ENCODE results near the gene CHST2.
"Not testable (repeated sequence)": the region's sequence is repeated elsewhere in the genome, so short reads cannot be mapped to it uniquely, and the experiment has no call there.

The CHST2 gene, protein sequence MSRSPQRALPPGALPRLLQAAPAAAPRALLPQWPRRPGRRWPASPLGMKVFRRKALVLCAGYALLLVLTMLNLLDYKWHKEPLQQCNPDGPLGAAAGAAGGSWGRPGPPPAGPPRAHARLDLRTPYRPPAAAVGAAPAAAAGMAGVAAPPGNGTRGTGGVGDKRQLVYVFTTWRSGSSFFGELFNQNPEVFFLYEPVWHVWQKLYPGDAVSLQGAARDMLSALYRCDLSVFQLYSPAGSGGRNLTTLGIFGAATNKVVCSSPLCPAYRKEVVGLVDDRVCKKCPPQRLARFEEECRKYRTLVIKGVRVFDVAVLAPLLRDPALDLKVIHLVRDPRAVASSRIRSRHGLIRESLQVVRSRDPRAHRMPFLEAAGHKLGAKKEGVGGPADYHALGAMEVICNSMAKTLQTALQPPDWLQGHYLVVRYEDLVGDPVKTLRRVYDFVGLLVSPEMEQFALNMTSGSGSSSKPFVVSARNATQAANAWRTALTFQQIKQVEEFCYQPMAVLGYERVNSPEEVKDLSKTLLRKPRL

DNA sequence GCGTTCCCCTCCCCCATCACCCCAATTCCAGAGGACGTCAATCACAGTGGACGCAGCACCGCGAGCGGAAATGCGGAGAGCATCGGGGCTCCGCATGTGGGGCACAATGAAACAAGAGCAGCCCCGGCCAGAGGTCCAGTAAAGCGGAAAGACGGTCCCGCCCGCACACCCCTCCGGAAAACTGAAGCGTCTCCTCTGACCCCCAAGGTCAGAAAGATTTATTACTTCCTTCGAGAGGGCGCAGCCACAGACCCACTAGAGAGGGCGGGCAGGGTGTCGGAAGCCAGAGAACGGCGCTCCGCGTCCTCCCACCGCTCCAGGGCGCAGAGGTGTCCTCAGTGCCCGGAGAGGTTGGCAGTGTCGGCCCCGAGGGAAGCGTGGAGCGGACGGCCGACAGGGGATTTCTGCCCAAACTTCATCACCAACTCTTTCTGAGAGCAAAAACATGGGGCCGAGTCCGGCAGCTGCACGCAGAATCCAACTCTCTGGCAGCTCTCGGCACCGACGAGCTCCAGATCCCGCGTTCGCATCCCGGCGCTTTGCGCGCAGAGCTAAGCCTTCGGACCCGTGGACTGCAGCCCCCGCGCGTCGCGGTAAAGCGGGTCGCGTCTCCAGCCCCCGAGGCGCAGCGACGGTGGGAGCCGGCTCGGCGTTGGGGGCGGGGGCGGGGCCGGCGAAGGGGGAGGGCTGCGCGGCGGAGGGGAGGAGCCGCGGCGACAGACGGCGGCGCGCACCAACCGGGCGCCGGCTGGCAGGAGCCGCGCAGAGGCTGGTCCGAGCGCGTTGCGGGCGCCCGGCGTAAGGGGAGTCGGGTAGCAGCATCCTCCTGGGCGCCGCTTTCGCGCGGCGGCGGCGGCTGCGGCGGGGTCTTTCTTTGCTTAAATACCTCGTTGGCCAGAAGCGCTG lies at the start of gene CHST2:
CHST2 (plus strand) TSS at position 763 of the 906 bp plus-strand sequence. CDS start 1,046 bp downstream, outside the sequence.
- peak within 1 kb of the TSS; percentile 91 for H3K4me3 ChIP-seq (ENCODE audit: low read length)
- peaks cover 3% of the 10 kb centered on the region for H3K27me3 ChIP-seq (ENCODE audit: insufficient read depth, low read length)
- peak within 1 kb of the TSS; percentile 95 for H2AFZ ChIP-seq (ENCODE audit: low read depth, low read length)
- H3K36me3 ChIP-seq (ENCODE audit: insufficient read depth, low read length): peaks cover 6% of the 10 kb centered on the region
- peaks cover 2% of the 10 kb centered on the region for H3K4me1 ChIP-seq (ENCODE audit: insufficient read depth, low read length)
- H3K9me3 ChIP-seq (ENCODE audit: low read length): peaks cover 6% of the 10 kb centered on the region

DNA sequence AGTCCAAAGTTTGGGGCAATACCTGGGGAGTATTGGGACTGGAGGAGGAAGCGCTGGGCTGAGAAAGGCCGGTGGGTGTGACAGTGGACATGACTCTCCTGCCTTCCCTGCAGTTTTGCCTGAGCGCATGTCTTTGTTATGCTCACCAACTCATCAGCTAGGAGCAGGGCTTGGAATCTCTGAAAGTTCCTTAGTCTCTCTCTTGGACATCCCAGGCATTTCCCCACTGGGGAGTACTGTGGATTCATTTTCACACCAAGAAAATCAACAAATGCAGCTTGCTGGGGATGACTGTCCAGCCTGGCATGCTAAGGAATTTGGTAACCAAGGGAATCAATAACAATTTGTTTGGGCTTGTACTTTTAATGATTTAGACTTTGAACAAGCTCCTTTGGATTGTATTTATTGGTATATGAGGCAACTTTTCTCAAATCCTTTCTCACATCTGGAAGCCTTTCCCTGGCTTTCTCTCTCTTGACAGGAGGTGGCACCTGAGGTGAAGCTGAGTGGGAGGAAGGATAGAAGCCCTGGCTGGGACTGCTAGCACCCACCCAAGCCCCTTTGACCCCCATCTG lies 48.5 kb upstream of the CHST2 start:
- Histone ChIP-seq H3K4me3 (ENCODE audit: low read length) (no peak overlapping the region), H3K4me1 (ENCODE audit: insufficient read depth, low read length) (peaks cover 7% of the 10 kb centered on the region), H3K36me3 (ENCODE audit: insufficient read depth, low read length) (no peaks in the 10 kb centered on the region), H2AFZ (ENCODE audit: low read depth, low read length) (no peak overlapping the region), H3K27me3 (ENCODE audit: insufficient read depth, low read length) (no peaks in the 10 kb centered on the region), H3K9me3 (ENCODE audit: low read length) (no peaks in the 10 kb centered on the region)

DNA sequence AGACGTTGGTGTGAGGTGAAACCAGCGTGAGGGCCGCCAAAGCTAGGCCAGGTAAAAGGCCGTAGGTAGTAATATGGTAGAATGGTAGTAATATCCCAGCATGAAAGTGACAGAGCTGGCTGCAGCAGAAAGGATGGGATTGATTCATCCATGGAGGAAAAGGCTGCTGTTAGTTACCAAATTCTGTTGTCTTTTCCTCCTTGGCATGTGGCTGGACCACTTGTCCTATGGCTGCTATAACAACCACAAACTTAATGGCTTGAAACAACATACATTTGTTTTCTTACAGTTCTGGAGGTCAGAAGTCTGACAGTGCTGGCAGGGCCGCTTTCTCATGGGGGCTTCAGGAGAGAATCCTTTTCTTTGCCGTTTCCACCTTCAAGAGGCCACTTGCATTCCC lies 47.8 kb upstream of the CHST2 start:
- Histone ChIP-seq H2AFZ (ENCODE audit: low read depth, low read length) (no peak overlapping the region), H3K27me3 (ENCODE audit: insufficient read depth, low read length) (no peaks in the 10 kb centered on the region), H3K4me3 (ENCODE audit: low read length) (no peak overlapping the region), H3K9me3 (ENCODE audit: low read length) (no peaks in the 10 kb centered on the region), H3K36me3 (ENCODE audit: insufficient read depth, low read length) (no peaks in the 10 kb centered on the region), H3K4me1 (ENCODE audit: insufficient read depth, low read length) (peaks cover 7% of the 10 kb centered on the region)

DNA sequence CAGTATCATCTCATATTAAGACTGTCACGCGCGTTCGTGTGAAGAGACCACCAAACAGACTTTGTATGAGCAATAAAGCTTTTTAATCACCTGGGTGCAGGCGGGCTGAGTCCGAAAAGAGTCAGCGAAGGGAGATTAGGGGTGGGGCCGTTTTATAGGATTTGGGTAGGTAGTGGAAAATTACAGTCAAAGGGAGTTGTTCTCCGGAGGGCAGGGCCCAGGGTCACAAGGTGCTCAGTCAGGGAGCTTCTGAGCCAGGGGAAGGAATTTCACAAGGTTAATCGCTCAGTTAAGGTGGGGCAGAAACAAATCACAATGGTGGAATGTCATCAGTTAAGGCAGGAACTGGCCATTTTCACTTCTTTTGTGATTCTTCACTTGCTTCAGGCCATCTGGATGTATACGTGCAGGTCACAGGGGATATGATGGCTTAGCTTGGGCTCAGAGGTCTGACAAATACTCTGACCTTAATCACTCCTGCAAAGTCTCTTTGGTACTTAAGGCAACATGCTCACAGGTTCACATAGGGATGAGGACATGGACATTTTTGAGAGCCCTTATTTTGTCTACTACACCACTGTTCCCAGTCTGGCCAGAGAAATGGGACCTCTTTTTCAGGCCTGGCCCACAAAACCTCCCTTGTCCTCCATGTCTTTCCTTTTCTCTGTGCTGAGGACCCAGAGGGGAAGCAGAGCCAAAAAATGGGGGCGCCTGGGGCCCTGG lies 47.1 kb upstream of the CHST2 start:
- H2AFZ ChIP-seq (ENCODE audit: low read depth, low read length); H3K4me1 ChIP-seq (ENCODE audit: insufficient read depth, low read length); H3K4me3 ChIP-seq (ENCODE audit: low read length); H3K36me3 ChIP-seq (ENCODE audit: insufficient read depth, low read length); H3K9me3 ChIP-seq (ENCODE audit: low read length); H3K27me3 ChIP-seq (ENCODE audit: insufficient read depth, low read length): not testable (repeated sequence)

DNA sequence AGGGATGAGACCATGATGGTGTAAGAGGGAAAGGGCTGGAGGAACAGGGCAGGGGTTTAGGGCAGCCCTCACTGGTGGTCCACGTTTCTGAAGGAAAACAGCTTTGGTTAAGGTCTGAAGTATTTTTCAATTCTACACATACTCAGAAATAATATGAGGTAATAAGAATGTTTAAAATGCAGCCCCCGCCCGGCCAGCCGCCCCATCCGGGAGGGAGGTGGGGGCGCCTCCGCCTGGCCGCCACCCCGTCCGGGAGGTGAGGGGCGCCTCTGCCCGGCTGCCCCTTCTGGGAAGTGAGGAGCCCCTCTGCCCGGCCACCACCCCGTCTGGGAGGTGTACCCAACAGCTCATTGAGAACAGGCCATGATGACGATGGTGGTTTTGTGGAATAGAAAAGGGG lies 46.0 kb upstream of the CHST2 start:
- not testable (repeated sequence) for H3K36me3 ChIP-seq (ENCODE audit: insufficient read depth, low read length); H3K27me3 ChIP-seq (ENCODE audit: insufficient read depth, low read length); H3K4me1 ChIP-seq (ENCODE audit: insufficient read depth, low read length); H3K9me3 ChIP-seq (ENCODE audit: low read length); H2AFZ ChIP-seq (ENCODE audit: low read depth, low read length); H3K4me3 ChIP-seq (ENCODE audit: low read length)

DNA sequence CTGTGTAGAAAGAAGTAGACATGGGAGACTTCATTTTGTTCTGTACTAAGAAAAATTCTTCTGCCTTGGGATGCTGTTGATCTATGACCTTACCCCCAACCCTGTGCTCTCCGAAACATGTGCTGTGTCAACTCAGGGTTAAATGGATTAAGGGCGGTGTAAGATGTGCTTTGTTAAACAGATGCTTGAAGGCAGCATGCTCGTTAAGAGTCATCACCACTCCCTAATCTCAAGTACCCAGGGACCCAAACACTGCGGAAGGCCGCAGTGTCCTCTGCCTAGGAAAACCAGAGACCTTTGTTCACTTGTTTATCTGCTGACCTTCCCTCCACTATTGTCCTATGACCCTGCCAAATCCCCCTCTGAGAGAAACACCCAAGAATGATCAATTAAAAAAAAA lies 45.6 kb upstream of the CHST2 start:
- H3K4me3 ChIP-seq (ENCODE audit: low read length); H2AFZ ChIP-seq (ENCODE audit: low read depth, low read length); H3K4me1 ChIP-seq (ENCODE audit: insufficient read depth, low read length); H3K9me3 ChIP-seq (ENCODE audit: low read length); H3K27me3 ChIP-seq (ENCODE audit: insufficient read depth, low read length); H3K36me3 ChIP-seq (ENCODE audit: insufficient read depth, low read length): not testable (repeated sequence)

DNA sequence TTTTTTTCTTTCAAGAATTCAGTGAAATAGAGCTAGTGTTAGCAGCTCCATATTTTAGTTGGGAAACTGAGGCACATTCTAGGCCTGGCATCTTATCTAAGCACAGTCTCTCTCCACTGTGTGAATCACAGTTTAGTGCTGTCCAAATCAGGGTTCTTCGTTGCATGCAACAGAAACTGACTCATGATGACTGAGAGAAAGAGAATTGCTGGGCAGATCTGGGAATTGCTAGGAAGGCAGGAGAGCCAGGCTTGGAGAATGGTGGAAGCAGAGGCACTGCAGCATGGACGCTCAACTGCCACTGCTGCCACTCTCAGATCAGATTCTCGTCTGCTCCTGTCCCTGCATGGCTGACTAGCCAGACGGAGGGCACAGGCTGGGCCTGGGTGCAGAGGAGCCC lies 40.7 kb upstream of the CHST2 start:
- Histone ChIP-seq H3K4me3 (ENCODE audit: low read length) (no peak overlapping the region), H3K4me1 (ENCODE audit: insufficient read depth, low read length) (peaks cover 11% of the 10 kb centered on the region), H2AFZ (ENCODE audit: low read depth, low read length) (no peak overlapping the region), H3K36me3 (ENCODE audit: insufficient read depth, low read length) (no peaks in the 10 kb centered on the region), H3K27me3 (ENCODE audit: insufficient read depth, low read length) (no peaks in the 10 kb centered on the region), H3K9me3 (ENCODE audit: low read length) (peaks cover under 1% of the 10 kb centered on the region)

DNA sequence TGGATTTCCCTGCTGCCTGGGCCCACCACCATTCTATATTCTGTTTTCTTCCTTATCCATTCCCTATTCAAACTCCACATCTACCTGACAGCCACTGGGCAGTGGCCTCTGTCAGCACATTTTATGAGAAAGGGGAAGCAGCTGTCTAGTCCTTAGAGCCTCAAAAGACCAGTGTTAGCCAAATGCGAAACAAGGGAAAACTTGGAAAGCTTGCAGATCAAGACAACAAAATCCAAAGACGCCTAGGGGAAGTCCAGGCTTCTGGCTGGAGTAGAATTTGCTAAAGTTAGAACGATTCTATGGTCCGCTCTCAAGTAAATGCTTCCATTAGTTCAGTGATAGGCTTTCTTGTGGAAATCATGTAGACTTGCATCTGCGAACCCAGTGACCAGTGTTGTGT lies 39.4 kb upstream of the CHST2 start:
- H3K36me3 ChIP-seq (ENCODE audit: insufficient read depth, low read length): no peaks in the 10 kb centered on the region
- H3K4me1 ChIP-seq (ENCODE audit: insufficient read depth, low read length): peaks cover 11% of the 10 kb centered on the region
- peaks cover 3% of the 10 kb centered on the region for H3K9me3 ChIP-seq (ENCODE audit: low read length)
- no peaks in the 10 kb centered on the region for H3K27me3 ChIP-seq (ENCODE audit: insufficient read depth, low read length)
- H2AFZ ChIP-seq (ENCODE audit: low read depth, low read length): no peak overlapping the region
- no peak overlapping the region for H3K4me3 ChIP-seq (ENCODE audit: low read length)

DNA sequence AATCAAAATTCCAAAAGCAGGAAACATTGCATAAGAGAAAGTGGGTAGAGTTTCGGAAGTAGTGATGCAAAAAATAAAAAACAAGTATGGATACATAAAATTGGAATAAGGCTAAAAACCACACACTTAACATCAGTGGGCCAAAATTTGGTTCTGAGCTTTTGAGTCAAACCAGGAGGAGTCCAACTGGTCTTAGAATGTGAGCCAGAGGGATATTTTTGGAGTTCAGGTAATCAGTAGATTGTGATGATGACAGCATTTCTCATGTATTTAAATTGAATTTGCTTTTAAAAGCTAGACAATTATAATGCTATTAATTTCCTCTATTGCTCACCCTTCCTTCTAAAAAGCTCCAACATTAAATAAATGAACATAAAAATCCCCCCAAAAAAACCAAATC lies 38.2 kb upstream of the CHST2 start:
- peaks cover 3% of the 10 kb centered on the region for H3K9me3 ChIP-seq (ENCODE audit: low read length)
- H3K4me1 ChIP-seq (ENCODE audit: insufficient read depth, low read length): peaks cover 11% of the 10 kb centered on the region

DNA sequence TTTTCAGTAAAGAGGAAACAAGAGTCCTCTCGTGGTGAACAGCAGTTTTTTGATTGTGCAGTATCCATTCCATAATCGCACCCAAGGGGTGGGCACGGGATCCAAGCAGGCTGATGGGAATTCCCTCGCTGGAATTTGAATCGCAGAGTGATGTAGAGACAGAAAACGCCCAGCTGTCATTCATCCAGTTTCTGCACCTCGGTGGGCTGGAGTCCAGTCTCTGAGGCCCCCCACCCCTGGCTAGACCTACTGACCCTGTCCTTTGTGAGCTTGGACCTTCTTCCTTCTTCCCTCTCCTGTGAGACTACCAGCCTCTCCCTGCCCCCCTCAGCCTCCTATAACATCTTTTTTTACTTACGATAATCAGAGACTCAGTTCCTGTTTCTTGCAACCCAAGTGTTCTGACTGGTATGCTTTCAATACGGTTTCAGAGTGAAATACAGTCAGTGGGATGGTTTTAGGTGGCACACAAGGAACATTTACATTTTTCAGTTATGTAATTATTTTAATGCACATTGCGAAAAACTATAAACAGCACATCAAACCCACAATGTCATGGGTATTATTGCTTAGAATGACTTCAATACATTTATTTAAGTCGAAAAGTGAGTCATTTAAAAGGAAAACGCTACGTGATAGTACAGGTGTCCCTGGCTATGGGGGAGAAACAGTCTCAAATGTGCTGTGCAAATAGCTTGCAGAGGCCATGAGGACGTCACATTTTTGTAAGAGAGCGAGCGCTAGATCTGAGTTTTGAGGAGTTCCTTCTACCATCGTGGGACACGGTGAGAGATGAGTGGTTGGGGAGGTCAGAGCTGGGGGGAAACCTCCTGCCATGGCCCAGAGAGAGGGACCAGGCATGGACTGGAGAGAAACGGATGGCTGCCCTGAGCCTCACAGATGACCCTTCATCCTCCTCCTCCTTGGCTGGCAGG lies 37.5 kb upstream of the CHST2 start:
- peaks cover 3% of the 10 kb centered on the region for H3K9me3 ChIP-seq (ENCODE audit: low read length)

More for the DNA sequence above, 38.2 kb upstream of the CHST2 start:
- Histone ChIP-seq H2AFZ (ENCODE audit: low read depth, low read length) (no peak overlapping the region), H3K36me3 (ENCODE audit: insufficient read depth, low read length) (no peaks in the 10 kb centered on the region), H3K4me3 (ENCODE audit: low read length) (no peak overlapping the region), H3K27me3 (ENCODE audit: insufficient read depth, low read length) (no peaks in the 10 kb centered on the region)

DNA sequence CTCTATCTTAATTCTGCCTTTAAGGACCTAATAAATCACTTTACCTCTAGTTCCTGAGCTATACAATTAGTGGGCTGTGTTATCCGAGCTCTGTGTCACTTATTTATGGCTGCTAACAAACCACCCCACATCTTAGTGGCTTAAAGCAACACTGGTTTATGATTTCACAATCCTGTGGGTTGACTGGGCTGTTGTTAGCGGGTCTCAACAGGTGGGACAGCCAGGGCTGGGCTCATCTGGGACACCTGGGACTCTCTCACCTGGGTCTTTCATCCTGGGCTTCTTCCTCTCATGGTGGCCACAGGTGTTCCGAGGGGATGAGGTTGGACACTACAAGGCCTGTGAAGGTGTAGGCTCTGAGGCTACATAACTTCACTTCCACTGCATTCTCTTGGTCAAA lies 35.8 kb upstream of the CHST2 start:
- Histone ChIP-seq H2AFZ (ENCODE audit: low read depth, low read length) (no peak overlapping the region), H3K4me3 (ENCODE audit: low read length) (no peak overlapping the region), H3K36me3 (ENCODE audit: insufficient read depth, low read length) (no peaks in the 10 kb centered on the region), H3K4me1 (ENCODE audit: insufficient read depth, low read length) (peaks cover 11% of the 10 kb centered on the region), H3K9me3 (ENCODE audit: low read length) (peaks cover 3% of the 10 kb centered on the region), H3K27me3 (ENCODE audit: insufficient read depth, low read length) (no peaks in the 10 kb centered on the region)

More for the DNA sequence above, 37.5 kb upstream of the CHST2 start:
- Histone ChIP-seq H2AFZ (ENCODE audit: low read depth, low read length) (no peak overlapping the region), H3K36me3 (ENCODE audit: insufficient read depth, low read length) (no peaks in the 10 kb centered on the region), H3K4me1 (ENCODE audit: insufficient read depth, low read length) (peaks cover 11% of the 10 kb centered on the region), H3K27me3 (ENCODE audit: insufficient read depth, low read length) (no peaks in the 10 kb centered on the region), H3K4me3 (ENCODE audit: low read length) (no peak overlapping the region)
